Activated CD4-positive, alpha-beta T cell treated with anti-CD3 and anti-CD28 coated beads for 4 hours (primary cell): Measurements from ENCODE around the gene IRF8.
"Not testable (repeated sequence)": the region's sequence is repeated elsewhere in the genome, so short reads cannot be mapped to it uniquely, and the experiment has no call there.

Experiments used
- DNase-seq, 2 donors: peaks; one replicate each; pipeline ENCODE4 v3.0.0-alpha.2; 2020

IRF8 gene

DNA sequence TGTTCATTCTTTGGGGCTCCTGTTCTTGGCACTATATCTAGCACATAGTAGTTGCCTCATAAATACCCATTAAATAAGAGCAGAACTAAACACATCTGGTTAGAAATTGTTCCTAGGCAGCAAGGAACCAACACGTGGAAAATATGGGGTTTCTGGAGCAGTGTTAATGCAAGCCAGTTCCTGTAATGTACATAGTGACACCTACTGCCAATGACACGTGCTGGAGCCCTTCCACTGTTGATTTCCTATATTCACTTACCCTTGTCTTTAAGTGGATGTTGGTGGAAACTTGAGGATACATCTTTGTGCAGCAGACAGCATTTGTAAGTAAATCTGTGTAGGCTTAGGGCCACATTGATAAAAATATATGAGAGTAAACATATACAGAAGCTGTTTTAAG, 1.6 kb upstream of the IRF8 start:
- DNase-seq, result no peak

DNA sequence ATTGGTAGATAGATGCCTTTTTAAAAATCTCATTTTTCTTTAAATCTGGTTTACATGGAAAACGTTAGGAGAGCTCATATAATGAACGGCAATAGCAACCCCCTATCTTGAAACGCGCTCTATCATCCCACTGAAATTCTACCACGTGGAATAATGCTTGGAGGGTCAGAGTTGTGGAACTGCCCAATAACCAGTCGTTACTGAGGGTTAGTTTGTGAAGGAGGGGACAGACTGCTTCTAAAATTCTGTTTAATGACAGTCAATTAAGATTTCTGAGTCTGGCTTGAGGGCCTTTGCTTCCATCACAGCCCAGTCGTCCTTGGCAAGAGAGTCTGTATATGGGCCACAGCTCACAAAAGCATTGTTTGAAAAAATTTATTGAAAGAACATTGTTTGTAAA, 482 bp downstream of the IRF8 start:
- DNase-seq, result no peak

DNA sequence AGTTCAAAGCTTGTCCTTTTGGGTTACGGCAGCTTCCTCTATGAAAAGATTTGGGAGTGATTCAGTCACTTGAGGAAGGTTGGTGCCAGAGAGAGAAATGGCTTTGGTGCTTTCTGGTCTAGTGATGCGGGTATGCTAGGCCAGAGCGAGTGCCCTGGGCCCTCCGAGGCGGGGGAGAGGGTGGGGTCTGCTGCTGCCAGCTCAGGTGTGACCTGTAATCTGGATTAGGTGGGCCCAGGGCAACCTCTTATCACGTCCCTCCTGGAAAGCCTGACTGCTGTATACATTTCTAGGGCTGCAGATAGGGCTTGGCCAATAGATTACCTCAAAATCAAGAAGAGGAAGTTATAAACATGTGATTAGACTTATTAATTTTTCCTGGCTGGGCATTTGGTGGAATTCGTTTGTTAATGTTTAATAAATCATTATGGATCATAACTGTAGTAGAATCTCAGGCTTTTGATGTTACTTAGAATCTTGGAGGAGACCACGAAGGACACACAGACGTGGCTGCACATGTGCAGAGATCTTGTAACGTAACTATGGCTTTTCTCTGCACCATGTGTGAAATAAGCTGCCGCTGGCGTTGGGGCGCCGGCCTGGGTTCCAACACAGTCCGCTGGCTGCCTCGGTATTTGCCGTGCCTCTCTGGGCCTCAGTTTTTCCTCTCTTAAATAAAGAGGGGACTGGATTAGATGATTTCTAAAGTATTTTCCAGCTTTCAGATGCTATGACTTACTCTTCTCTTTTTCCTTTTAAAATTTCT, 1.2 kb downstream of the IRF8 start:
- DNase-seq, result no peak

DNA sequence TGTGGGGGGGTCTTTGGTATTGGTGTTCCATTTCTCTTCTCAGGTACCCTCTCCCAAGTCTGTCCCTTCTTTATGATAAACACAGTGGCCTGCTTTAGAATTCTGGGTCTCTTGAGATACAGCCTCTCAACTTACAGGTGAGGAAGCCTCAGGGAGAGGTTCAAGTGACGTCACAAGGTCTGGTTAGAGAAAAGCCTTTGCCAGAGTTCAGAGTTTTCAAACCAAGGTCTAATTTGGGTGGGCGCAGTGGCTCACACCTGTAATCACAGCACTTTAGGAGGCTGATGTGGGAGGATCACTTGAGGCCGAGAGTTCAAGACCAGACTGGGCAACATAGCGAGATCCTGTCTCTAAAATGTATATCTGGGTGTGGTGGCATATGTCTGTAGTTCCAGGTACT, 2.1 kb downstream of the IRF8 start:
- DNase-seq, result no peak

DNA sequence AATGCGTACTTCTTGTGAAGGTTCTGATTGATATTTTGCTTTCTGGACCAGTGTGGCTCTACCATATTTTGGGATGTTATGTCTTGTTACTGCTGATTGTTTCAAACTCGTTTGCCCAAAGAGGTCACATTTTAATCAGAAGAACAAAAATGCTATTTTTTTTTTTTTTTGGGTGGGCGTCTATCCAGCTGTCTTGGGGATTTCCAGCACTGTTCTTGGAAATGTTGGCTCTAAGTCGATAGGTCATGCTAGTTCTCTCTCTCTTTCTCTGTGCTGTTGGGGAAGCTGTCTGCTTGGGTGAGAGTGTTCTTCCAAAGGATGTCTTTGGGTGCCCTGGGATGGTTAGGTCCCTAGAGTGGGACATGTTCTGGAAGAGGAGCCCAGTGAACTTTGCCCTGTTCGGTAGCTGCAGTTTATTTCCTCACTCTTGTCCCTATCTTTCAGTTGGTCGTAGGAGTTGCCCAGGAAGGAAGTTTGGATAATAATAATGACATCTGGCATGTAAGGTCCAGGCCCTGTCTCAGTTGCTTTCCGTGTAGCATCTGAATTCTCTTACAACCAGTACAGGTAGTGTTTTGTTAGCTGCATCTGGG, 2.9 kb downstream of the IRF8 start:
- no peak for DNase-seq

DNA sequence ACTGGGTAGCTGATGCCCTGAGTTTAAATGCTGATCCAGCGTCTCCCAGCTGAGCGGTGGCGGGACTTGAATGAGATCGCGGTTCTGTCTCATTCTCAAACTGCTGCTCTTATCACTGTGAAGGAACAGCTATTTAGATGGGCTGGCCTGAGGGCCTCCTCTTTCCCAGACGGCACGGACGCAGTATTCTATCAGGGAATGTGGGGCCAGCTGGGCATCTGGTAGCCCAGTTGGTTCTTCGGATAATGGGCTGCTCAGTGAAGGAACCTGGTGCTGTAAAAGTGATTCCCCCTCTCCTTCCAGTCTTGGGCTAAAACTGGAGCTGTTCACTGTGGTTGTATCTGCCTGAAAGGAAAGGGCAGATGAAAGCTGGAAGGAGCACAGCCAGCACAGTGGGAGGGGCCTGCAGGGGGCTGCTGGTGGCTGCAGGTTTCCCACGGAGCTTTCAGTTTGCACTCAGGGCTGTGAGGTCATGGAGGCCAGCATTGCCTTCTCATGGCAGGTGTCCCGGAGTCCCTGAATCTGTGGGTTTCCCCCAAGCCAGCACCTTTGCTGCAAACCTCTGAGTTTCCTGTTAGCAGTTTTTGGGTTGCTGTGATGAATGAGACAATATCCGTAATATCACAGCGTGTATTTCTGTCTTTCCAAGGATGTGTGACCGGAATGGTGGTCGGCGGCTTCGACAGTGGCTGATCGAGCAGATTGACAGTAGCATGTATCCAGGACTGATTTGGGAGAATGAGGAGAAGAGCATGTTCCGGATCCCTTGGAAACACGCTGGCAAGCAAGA, 3.6 kb downstream of the IRF8 start:
- peak; percentile 48 to 56 for DNase-seq

DNA sequence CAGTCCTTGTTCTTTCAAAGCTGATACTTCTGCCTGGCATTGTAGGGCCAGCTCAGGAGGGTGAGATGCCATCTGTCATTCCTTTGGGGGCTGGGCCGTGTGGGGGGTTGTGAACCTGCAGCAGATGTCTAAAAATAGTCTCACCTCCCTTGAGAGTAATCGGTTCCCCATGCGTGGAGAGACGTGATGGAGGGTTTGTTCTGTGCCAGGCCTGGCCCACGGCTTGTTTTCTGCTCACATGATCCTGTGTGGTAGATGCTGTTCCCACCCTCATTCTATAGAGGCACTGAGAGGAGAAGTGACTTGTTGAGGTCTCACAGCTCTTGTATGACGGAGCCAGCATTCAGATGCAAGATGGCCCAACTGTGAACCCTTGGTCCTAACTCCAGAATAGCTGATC, 4.6 kb downstream of the IRF8 start:
- DNase-seq, result no peak

DNA sequence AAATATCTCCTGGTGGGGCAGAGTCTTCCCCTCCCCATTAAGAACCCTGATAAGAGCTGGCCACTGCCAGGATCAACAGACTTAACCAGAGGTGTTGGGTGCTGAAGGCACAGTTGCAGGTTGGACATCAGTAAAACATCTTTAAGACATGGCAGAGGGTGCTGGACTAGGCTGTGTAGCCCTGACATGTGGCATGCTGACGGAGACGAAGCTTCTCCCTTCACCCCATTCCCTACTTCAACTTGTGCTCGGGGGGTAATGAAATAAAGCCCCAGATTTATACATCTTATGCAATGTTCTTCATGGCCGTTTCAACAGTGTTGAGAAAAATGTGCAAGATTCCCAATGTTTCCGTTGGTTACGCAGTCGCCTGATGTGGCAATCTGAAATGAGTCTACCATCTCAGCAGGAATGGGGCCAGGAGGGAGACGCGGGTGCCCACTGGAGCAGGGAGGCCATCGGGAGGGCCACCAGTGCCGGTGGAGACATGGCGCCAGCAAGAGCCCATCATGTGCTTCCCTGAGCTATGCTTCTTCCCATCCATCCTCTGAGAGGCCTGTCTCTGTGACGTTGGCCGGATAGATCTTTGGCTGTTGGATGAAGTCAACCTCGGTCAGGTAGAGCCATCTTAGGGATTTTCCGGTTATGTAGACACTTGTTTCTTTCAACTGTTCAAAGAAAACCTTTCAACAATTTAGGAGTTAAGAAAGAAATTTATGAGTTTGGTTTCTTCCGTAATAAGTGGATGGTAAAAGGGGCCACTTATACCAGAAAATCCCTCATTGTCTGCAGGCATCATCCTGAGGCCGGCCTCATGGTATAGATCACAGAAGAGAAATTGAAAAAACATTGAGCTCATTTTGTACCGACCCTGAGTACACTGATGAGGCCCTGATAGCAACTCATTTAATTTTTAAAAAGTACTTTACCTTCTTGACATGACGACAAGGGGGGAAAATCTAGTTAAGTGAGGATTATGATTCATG, 6.4 kb downstream of the IRF8 start:
- no peak for DNase-seq

DNA sequence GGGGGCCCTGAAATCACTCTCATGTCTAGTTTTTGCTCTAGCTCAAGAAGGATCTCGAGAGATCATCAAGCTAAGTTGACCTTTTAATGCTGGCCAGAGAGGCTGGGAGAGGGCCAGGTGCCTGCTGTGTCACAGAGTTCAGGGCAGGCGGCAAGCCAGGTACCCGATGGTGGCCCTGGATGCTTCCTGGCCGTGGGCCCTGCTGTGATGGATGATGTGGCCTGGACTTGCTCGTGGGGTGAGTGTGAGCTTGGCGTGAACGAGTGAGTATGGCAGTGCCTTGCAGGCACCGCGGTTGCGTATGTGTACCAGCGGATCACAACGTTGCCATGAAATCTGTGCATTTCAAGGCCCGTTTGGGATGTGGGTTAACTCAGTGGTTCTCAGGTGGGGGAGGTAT, 7.4 kb downstream of the IRF8 start:
- DNase-seq, result no peak

DNA sequence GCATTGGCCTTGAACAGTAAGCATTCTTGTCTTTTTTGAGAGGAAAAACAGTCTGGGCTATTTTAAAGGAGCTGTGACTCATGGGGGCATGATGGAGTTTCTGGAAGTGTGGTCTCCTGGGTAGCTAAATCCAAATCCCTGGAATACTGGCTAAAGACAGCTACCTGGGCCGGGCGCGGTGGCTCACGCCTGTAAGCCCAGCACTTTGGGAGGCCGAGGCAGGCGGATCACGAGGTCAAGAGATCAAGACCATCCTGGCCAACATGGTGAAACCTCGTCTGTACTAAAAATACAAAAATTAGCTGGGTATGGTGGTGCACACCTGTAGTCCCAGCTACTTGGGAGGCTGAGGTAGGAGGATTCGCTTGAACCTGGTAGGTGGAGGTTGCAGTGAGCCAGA, 8.3 kb downstream of the IRF8 start:
- not testable (repeated sequence) for DNase-seq

DNA sequence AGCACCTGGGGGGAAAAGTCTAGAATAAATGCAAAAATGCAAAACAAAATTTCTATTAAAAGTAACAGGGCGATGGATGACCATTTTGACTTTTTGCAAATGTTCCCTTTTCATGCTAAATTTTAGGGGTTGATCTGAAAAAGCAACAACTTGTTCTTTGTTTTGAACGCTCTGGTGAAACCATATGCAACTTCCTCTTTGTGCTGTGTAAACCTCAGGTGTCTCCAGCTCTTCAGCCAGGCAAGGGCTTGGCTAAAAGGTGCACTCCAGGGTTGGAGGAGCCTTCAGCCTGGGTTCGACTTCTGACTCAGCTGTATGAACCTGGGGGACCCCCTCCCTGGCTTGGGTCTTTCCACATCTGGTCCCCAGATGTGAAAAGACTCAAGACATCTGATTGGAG, 9.5 kb downstream of the IRF8 start:
- no peak for DNase-seq

DNA sequence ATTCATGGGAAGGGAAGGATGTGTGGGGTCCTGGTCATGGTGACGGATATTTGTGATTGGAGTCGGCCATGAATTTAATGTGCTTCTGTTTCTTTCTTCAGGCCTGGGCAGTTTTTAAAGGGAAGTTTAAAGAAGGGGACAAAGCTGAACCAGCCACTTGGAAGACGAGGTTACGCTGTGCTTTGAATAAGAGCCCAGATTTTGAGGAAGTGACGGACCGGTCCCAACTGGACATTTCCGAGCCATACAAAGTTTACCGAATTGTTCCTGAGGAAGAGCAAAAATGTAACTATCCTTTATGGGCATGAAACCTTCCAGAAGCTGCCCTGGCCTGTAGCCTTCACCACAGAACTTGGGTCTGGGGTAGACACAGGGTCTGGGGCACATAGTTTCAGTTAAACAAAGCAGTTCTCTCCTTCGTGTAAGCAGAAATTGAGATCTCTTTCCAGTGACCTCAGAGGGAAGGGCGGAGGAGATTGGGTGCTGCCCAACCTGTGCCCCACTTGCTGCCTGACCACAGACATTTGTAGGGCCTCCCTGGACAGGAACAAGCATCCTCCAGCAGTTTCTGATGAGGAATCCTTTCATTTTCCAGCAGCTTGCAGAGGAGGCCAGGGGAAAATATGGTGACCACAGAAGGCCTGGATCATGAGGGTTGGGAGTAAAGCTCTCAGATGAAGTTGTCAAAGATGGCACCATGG, 10.1 kb downstream of the IRF8 start:
- DNase-seq, result no peak

DNA sequence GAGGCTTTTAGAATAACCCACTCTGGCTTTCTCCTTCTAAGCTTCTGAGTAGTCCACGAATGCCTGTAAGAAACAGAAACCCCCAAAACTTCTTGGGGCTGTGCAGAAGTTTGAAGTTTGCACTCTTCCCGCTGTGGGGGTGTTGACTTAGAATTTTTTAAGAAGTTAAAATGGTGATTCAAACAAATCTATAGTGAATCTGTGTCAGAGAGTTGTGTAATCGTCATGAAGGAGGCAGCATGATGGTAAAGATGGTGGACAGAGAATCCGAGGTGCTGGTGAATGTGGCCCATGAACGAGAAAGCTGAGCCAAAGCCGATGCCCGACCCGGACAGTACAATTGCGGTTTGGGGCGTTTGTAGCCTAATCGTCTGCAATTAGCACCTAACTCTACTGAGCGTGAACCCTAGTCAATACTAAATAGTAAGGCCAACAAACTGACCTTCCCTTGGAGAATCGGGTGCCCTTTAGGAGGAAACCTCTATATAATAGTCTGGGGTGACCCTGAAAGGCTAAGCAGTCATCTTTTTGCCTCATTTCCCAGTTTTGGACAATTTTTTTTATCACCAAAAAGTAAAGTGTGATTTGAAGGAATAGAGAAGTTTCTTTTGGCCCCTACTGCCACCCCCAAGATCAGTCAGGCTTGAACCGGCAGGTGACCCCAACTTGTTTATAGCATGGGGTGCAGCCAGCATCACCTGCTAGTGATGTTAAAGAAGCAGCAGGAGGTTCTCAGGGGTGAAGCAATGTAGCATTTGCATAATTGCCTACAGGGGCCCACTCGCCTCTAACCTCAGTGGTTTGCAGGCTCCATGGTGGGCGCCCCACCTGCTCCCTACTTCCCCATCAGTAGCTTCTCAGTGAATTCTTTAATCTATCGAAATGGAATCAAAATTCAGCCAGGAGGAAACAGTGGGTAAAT, 11.2 kb downstream of the IRF8 start:
- no peak for DNase-seq

DNA sequence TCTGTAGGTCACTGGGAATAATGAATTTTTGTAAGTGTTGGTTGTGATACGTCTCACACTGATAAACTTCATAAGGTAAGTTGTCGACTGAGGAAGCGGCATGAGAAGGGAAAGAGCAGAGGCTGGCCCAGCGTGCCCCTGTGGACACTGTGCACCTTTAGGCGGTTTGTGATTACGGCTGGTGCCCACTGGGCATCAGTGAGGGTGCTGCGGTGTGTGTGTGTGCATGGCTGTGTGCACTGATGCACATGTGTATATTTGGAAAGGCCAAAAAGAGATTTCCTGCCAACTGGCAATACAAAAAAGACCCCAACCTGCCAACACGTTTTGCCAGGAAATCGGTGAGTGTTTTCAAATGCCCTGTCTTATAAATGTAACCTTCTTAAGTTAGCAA, 11.9 kb downstream of the IRF8 start:
- DNase-seq, result no peak

DNA sequence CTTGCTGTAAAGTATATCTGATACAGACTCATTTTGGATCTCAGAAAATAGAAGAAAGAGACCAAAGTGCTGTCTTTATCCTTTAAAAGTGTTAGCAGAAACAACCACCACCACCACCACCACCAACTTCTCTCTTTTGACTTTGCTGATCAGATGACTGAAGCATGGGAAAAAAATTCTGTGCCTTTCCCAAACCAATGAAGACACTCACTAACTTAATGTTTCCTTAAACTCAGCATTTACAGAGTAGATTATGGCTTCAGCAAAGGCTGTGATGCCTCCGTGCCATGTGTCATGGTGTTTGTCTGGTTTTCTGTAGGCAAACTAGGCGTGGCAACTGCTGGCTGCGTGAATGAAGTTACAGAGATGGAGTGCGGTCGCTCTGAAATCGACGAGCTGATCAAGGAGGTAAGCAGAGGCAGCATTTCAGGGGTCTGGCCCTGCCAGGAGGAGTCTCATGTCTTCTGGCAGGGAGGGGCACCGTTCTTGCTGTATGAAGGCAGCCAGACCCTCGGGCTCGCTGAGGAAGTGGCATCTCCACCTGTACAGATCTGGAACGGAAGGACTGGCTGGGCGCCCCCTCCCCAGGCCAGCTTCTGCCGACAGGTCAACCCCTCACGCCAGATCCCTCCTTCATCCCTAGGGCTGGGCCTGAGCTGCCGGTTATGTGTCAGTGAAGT, 12.4 kb downstream of the IRF8 start:
- DNase-seq, result no peak

DNA sequence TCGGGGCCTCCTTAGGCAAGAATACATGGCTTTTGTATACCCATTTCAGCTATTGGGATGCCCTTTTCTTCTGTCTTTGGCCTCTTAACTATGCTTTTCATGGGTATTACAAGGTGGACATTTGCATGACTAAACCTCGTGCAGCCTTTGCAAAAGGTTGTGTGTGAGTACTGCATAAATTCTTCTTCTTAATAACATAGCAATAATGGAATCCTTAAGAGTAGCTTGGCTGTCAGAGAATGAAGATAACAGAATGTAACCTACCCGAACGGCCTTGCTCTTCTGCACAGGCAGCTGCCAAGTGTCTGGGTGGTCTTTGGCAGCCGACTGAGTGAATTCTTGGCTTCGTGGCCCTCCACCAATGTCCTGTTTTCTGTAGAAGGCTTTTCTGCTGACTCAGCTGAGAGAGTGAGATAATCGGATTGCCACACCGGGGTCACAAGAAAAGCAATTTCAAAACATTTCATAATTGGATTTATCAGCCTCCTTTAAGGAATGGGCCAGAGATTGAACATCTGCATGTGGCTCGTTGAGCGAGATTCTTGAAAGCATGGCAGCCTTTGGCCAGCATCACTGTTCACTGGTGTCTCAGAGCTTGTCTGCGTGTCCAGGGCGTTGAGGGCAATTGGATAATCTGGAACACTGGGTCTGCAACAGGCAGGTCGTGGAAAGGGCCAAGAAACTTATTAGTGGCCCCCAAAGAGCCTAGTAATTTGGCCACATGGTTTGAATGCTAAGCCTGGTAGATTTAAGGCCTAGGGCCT, 13.4 kb downstream of the IRF8 start:
- DNase-seq, result no peak

DNA sequence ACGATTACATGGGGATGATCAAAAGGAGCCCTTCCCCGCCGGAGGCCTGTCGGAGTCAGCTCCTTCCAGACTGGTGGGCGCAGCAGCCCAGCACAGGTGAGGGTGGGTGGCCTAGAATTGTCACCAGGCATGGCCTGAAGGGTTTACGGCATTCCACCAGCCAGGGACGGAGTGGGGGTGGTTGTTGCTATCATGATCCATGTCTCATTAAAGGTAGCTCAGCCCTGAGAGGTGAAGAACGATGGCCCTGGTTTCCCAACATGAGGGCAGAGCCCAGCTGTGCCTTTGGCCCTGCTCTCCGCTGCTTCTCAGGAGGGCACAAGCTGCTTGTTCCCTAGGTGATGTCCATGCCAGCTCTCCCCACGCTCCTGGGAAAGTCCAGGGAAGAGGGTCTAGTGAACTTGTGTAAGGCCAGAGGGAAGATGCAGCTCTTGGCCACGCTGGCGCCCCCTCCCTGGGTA, 14.2 kb downstream of the IRF8 start:
- DNase-seq, result no peak

DNA sequence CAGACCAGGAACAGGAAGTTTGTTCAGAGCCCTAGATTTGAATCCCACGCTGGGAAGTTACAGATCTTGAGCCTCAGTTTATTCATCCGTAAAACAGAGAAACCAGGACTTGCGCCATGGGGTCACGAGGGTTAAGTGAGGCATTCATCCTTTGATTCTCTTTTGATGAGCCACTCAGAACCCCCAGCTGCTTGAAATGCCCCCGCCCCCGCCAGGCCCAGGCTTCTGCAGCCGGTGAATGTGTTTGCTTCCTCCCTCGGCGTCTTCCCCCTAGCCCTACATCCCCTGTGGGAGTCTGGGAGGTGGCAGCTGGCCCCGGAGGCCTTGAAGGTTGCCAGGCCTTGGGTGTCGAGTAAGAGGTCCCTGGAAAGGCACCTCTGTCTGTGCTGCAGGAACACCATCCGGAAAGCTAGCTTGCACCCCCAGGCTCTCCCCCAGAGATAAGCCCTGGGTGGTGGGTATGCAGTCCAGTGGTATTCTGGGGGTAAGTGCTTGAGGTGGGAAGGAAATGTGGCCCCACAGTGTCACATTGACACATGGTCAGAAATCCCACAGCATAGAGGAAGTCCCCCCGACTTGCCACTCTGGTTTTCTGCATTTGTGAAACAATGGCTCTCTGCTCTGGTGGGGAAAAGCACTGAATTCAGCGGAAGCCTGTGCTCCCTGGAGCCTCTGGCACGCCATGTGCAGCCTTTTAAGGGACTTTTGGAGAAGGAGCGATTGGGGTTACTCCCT, 14.9 kb downstream of the IRF8 start:
- DNase-seq, result no peak

DNA sequence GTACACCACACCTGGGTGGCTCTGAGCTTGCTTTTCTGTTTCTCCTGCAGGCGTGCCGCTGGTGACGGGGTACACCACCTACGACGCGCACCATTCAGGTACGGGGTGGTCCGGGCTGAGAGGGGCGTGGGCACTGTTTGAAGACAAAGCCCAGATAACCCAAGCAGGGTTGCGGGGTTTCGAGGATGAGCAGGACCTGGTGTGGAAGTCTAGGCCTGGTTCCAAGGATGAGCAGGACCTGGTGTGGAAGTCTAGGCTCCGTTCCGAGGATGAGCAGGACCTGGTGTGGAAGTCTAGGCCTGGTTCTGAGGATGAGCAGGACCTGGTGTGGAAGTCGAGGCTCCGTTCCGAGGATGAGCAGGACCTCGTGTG, 15.4 kb downstream of the IRF8 start:
- no peak for DNase-seq
